GM12878 (cell line): ENCODE measurements around the gene RPL7A. TPM values are rescaled to one million over a fixed set of nuclear protein-coding genes. Genes with fewer than 3 reads are reported as not detected.
"Not testable (repeated sequence)": the region's sequence is repeated elsewhere in the genome, so short reads cannot be mapped to it uniquely, and the experiment has no call there.

Source experiments
- ATAC-seq: fragments of 200-7000 bp; cut with Tn5 transposase; 3 replicates; pipeline ENCODE4 v1.9.1; 2020; ENCODE audit warnings: mild to moderate bottlenecking, moderate library complexity
- BruUV-seq: library from RNA; stranded (reverse); fragments of 400-500 nt; replicated peaks from 2 replicates; lab custom pipeline; 2021; lab: Mats Ljungman, UMichigan
- CTCF ChIA-PET: fragments of 300-600 bp; sonication (Branson Sonifier 250); formaldehyde crosslinking; extraction: SDS; loops from one replicate; lab custom pipeline; 2021; ENCODE audit warnings: inconsistent platforms; lab: Yijun Ruan, JAX
- POLR2A ChIA-PET: fragments of 350-600 bp; formaldehyde crosslinking; extraction: SDS; loops from one replicate; lab custom pipeline; 2021; ENCODE audit warnings: inconsistent platforms; lab: Charles Lee
- RAD21 ChIA-PET: fragments of 300-600 bp; sonication (Branson Sonifier 250); formaldehyde crosslinking; loops from one replicate; lab custom pipeline; 2023; ENCODE audit warnings: antibody characterized with exemption; ENCODE audit not compliant: unreplicated experiment; lab: Charles Lee
- SMC1A ChIA-PET: fragments of 300-600 bp; sonication (Branson Sonifier 250); formaldehyde crosslinking; loops from one replicate; lab custom pipeline; 2023; ENCODE audit not compliant: unreplicated experiment, uncharacterized antibody; lab: Charles Lee
- DNase-seq: peaks from one replicate; pipeline ENCODE4 v3.0.0-alpha.2; 2011; ENCODE audit warnings: low read depth, low spot score
- FAIRE-seq: peaks from 3 replicates; lab custom pipeline; 2011; peaks lifted over from hg19 to GRCh38; lab: Jason Lieb, UNC
- H2AFZ ChIP-seq: 2 replicates; pipeline ENCODE4 v1.6.0; 2011; ENCODE audit warnings: low read depth, low read length, control low read depth; ENCODE audit not compliant: control insufficient read depth
- H3K27ac ChIP-seq: 2 replicates; pipeline ENCODE4 v1.5.1; 2011; ENCODE audit warnings: control low read depth; ENCODE audit not compliant: control insufficient read depth, insufficient read depth
- H3K27me3 ChIP-seq, 2 experiments: replicated peaks in 1 of 2; 2 replicates each; pipeline versions ENCODE4 v1.6.0 to v1.6.1; 2011; ENCODE audit warnings: low read length in 1 of 2; ENCODE audit not compliant: control insufficient read depth in 2 of 2, insufficient read depth in 2 of 2
- H3K36me3 ChIP-seq, 2 experiments: 2 replicates each; pipeline ENCODE4 v1.5.1; 2011; ENCODE audit warnings: low read length in 1 of 2; ENCODE audit not compliant: control insufficient read depth in 2 of 2, insufficient read depth in 2 of 2
- H3K4me1 ChIP-seq: 2 replicates; pipeline ENCODE4 v1.6.1; 2011; ENCODE audit warnings: mild to moderate bottlenecking, low read length, moderate library complexity, mixed read lengths; ENCODE audit not compliant: control insufficient read depth, insufficient read depth
- H3K4me2 ChIP-seq: 2 replicates; pipeline ENCODE4 v1.6.0; 2011; ENCODE audit warnings: control low read depth; ENCODE audit not compliant: control insufficient read depth, insufficient read depth
- H3K4me3 ChIP-seq: fragments of 200-600 bp; sonication (generic); 2 replicates; pipeline ENCODE4 v1.5.1; 2016
- H3K79me2 ChIP-seq: 2 replicates; pipeline ENCODE4 v1.6.0; 2011; ENCODE audit warnings: low read length; ENCODE audit not compliant: control insufficient read depth, insufficient read depth
- H3K9ac ChIP-seq: 2 replicates; pipeline ENCODE4 v1.8.0; 2011; ENCODE audit warnings: low read length, control low read depth, mixed read lengths; ENCODE audit not compliant: control insufficient read depth, insufficient read depth
- H3K9me3 ChIP-seq: replicated peaks from 3 replicates; pipeline ENCODE4 v1.5.1; 2011; ENCODE audit warnings: mild to moderate bottlenecking, low read length; ENCODE audit not compliant: control insufficient read depth, insufficient read depth
- H4K20me1 ChIP-seq: 2 replicates; pipeline ENCODE4 v1.6.0; 2011; ENCODE audit not compliant: control insufficient read depth, insufficient read depth
- BRCA1 ChIP-seq: IDR thresholded peaks from 2 replicates; pipeline ENCODE4 v1.6.1; 2011; ENCODE audit warnings: low read depth, low read length, improper control_type of control experiment
- CBX3 ChIP-seq: fragments of 200-600 bp; sonication (generic); IDR thresholded peaks from 2 replicates; pipeline ENCODE4 v1.6.1; 2016; ENCODE audit warnings: low read depth, borderline replicate concordance
- EP300 ChIP-seq, 2 experiments: fragments of 150-350 bp in 1 of 2; IDR thresholded peaks; 2 replicates each; pipeline ENCODE4 v1.6.1; 2011 to 2012; ENCODE audit warnings: low read depth in 2 of 2, low read length in 2 of 2, borderline replicate concordance in 1 of 2, improper control_type of control experiment in 1 of 2, inconsistent platforms in 1 of 2; ENCODE audit not compliant: control insufficient read depth in 1 of 2
- FOXM1 ChIP-seq: IDR thresholded peaks from 2 replicates; pipeline ENCODE4 v1.6.1; 2012; ENCODE audit warnings: low read depth, mild to moderate bottlenecking, inconsistent platforms, low read length, moderate library complexity
- GABPA ChIP-seq: IDR thresholded peaks from 2 replicates; pipeline ENCODE4 v1.6.1; 2014; ENCODE audit warnings: antibody characterized with exemption, low read depth, mild to moderate bottlenecking, inconsistent platforms
- HDAC2 ChIP-seq: fragments of 200-600 bp; sonication (generic); IDR thresholded peaks from 2 replicates; pipeline ENCODE4 v1.6.1; 2017
- MXI1 ChIP-seq: fragments of 150-350 bp; IDR thresholded peaks from 2 replicates; pipeline ENCODE4 v1.6.1; 2011; ENCODE audit warnings: low read depth, mild to moderate bottlenecking, inconsistent platforms, low read length, improper control_type of control experiment
- PAX8 ChIP-seq: fragments of 450-650 bp; IDR thresholded peaks from 2 replicates; pipeline ENCODE4 v1.6.1; 2017; ENCODE audit warnings: mild to moderate bottlenecking, moderate library complexity
- SMAD1 ChIP-seq: fragments of 450-650 bp; IDR thresholded peaks from 2 replicates; pipeline ENCODE4 v1.6.1; 2018; ENCODE audit warnings: mild to moderate bottlenecking, low read depth; ENCODE audit not compliant: partially characterized antibody
- SREBF2 ChIP-seq: IDR thresholded peaks from 2 replicates; pipeline ENCODE4 v1.6.1; 2012; ENCODE audit warnings: mild to moderate bottlenecking, low read length
- STAT3 ChIP-seq: IDR thresholded peaks from 2 replicates; pipeline ENCODE4 v1.6.1; 2011; ENCODE audit warnings: low read depth, low read length, improper control_type of control experiment
- SUZ12 ChIP-seq: fragments of 200-600 bp; sonication (generic); IDR thresholded peaks from one replicate; pipeline ENCODE4 v1.6.1; 2018; ENCODE audit warnings: antibody characterized with exemption, mild to moderate bottlenecking; ENCODE audit not compliant: unreplicated experiment
- ZSCAN29 ChIP-seq: fragments of 450-650 bp; IDR thresholded peaks from 2 replicates; pipeline ENCODE4 v1.6.1; 2017; ENCODE audit warnings: mild to moderate bottlenecking, moderate library complexity
- WGBS: methylation state at CpG from one replicate; pipeline ENCODE4 v1.1.6; 2016; ENCODE audit warnings: low lambda C conversion rate; ENCODE audit not compliant: insufficient replicate concordance, insufficient coverage; ENCODE audit errors: missing lambda C conversion rate; 5-methylcytosine and 5-hydroxymethylcytosine counted together
- in situ Hi-C: fragments of 300-500 bp; cut with MboI; formaldehyde crosslinking; loops from 9 replicates; pipeline ENCODE4 v1.14.3; 2018; ENCODE audit warnings: mixed read lengths
- intact Hi-C: fragments of 100-400 bp; cut with micrococcal nuclease; formaldehyde crosslinking; loops from one replicate; pipeline ENCODE4 v1.14.2; 2022; ENCODE audit not compliant: unreplicated experiment
- polyA plus RNA-seq, 11 experiments: library from polyadenylated mRNA; depleted of rRNA in 4 of 11; unstranded in 6 of 11; stranded (reverse) in 5 of 11; fragments of >200 nt; fragmentation: Nextera tagmentation in 4 of 11; fragmentation: Illumina TruSeq in 1 of 11; extraction: Ambion mirVana in 4 of 11; extraction: Trizol in 1 of 11; gene quantifications; 1 replicate in 1 of 11; 2 replicates in 10 of 11; pipeline versions ENCODE4 v1.2.1 to v1.2.3, GENCODE V29; 2011 to 2016; ENCODE audit warnings: inconsistent platforms in 2 of 11, missing spikeins in 2 of 11, low read depth in 1 of 11
- total RNA-seq, 4 experiments: library from RNA; depleted of rRNA in 3 of 4; stranded (reverse); fragments of >200 nt in 3 of 4; fragmentation: Illumina TruSeq in 1 of 4; extraction: Trizol in 1 of 4; gene quantifications; 2 replicates each; pipeline versions ENCODE4 v1.2.1 to v1.2.3, GENCODE V29; 2013 to 2021
- TF ChIP-seq, protein P1 (sequence below): fragments of 450-650 bp; IDR thresholded peaks from 2 replicates; pipeline ENCODE4 v1.6.1; 2017; ENCODE audit warnings: mild to moderate bottlenecking, low read depth, inconsistent platforms; ENCODE audit not compliant: poor library complexity, severe bottlenecking
- TF ChIP-seq, protein P2 (sequence below): fragments of 150-350 bp; IDR thresholded peaks from 2 replicates; pipeline ENCODE4 v1.6.1; 2014; ENCODE audit warnings: mild to moderate bottlenecking, low read depth, low read length
- TF ChIP-seq, protein P3 (sequence below): IDR thresholded peaks from 2 replicates; pipeline ENCODE4 v1.6.1; 2011; ENCODE audit warnings: borderline replicate concordance, low read depth, mild to moderate bottlenecking, moderate library complexity, mixed read lengths, low read length; ENCODE audit not compliant: insufficient read depth; ENCODE audit errors: extremely low read length

Gene RPL7A
- total and polyA plus RNA-seq, 10 of the 15 experiments (the other 5 are each of a cell fraction or from before 2014, with no cell fraction given) = 917 to 5,193 (median 3,326) TPM

DNA sequence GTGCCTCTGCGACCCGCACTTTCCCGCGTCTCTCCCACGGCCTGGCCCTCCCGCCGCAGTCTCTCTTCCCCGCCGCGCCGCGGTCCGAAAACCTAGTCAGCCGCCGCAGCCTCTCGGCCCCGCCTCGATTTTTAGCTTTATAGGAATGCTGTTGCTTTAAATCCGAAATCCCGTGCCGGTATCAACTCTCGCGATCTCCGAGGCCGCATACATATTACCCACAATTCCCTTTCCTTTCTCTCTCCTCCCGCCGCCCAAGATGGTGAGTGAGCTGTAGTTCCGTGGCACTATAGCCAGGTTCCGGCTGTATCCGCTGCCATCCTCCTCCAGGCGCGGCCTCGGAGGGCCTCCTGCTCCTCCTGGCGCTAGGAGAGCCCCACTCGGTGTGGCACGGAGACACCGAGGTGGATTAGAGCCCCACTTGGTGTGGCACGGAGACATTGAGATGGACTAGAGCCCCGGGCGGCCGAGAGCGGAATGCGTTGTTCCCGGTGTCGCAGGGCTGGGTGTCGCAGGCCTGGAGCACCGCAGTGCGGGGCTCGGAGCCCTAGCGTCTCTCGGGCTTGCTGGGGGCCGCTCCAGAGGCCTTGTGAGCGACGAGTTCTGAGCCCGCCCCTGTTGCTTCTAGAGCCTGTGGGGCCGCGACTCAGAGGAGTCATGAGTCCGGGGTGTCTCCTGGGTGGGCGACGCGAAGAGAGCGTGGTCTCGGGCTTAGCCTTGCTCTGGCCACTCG is at the start of gene RPL7A, which contains the start of gene MED22 (continued):
- TF ChIP-seq HDAC2 = no peak
- TF ChIP-seq SMAD1 = peak; percentile 92
- peak; percentile 92 for TF ChIP-seq BRCA1
- TF ChIP-seq MXI1 = peak; percentile 80; the same call in 1 of the 2 replicates
- TF ChIP-seq, protein P1, sequence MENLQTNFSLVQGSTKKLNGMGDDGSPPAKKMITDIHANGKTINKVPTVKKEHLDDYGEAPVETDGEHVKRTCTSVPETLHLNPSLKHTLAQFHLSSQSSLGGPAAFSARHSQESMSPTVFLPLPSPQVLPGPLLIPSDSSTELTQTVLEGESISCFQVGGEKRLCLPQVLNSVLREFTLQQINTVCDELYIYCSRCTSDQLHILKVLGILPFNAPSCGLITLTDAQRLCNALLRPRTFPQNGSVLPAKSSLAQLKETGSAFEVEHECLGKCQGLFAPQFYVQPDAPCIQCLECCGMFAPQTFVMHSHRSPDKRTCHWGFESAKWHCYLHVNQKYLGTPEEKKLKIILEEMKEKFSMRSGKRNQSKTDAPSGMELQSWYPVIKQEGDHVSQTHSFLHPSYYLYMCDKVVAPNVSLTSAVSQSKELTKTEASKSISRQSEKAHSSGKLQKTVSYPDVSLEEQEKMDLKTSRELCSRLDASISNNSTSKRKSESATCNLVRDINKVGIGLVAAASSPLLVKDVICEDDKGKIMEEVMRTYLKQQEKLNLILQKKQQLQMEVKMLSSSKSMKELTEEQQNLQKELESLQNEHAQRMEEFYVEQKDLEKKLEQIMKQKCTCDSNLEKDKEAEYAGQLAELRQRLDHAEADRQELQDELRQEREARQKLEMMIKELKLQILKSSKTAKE = no peak
- no peak for TF ChIP-seq CBX3
- no peak for TF ChIP-seq SREBF2
- no peak for TF ChIP-seq EP300 (IDR thresholded peaks at IDR 0.05; ENCODE audit: borderline replicate concordance in 1 of 2, control insufficient read depth in 1 of 2, low read depth in 2 of 2, low read length in 2 of 2)
- TF ChIP-seq ZSCAN29 = no peak
- TF ChIP-seq, protein P2, sequence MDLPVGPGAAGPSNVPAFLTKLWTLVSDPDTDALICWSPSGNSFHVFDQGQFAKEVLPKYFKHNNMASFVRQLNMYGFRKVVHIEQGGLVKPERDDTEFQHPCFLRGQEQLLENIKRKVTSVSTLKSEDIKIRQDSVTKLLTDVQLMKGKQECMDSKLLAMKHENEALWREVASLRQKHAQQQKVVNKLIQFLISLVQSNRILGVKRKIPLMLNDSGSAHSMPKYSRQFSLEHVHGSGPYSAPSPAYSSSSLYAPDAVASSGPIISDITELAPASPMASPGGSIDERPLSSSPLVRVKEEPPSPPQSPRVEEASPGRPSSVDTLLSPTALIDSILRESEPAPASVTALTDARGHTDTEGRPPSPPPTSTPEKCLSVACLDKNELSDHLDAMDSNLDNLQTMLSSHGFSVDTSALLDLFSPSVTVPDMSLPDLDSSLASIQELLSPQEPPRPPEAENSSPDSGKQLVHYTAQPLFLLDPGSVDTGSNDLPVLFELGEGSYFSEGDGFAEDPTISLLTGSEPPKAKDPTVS = no peak
- TF ChIP-seq, protein P3, sequence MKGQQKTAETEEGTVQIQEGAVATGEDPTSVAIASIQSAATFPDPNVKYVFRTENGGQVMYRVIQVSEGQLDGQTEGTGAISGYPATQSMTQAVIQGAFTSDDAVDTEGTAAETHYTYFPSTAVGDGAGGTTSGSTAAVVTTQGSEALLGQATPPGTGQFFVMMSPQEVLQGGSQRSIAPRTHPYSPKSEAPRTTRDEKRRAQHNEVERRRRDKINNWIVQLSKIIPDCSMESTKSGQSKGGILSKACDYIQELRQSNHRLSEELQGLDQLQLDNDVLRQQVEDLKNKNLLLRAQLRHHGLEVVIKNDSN = no peak
- no peak for TF ChIP-seq SUZ12
- 0 out of 2 replicates have a peak, but pooled peaks have one; percentile 35 for TF ChIP-seq GABPA
- TF ChIP-seq FOXM1 = peak; percentile 78
- TF ChIP-seq STAT3 = no peak
- no peak for TF ChIP-seq PAX8

DNA sequence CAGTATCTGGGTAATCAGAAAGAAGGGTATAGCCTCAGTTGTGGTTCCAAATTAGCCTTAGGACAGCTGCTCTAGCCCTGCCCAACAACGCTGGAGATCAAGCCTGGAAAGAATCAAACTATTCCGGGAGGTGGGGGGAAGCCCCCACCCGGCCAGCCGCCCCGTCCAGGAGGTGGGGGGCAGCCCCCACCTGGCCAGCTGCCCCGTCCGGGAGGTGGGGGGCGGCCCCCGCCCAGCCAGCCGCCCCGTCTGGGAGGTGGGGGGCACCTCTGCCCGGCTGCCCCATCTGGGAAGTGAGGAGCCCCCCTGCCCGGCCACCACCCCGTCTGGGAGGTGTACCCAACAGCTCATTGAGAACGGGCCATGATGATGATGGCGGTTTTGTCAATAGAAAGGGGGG is 48.0 kb upstream of the RPL7A start:
- CTCF ChIA-PET, H3K4me3 ChIP-seq, H3K27me3 ChIP-seq, SMC1A ChIA-PET, H3K79me2 ChIP-seq, H3K4me1 ChIP-seq, H3K9ac ChIP-seq, in situ Hi-C loops, H2AFZ ChIP-seq, H3K9me3 ChIP-seq, BruUV-seq, intact Hi-C loops, POLR2A ChIA-PET, FAIRE-seq, H3K4me2 ChIP-seq, H4K20me1 ChIP-seq, ATAC-seq, RAD21 ChIA-PET, H3K36me3 ChIP-seq, H3K27ac ChIP-seq, DNase-seq: not testable (repeated sequence)
- WGBS = 39% methylated on average over 16 of the region's 16 CpGs
